ENCODE results near the gene PCDHGB3. TPM values are rescaled to one million over a fixed set of nuclear protein-coding genes. Genes with fewer than 3 reads are reported as not detected.

Gene PCDHGB3
- total RNA-seq, 5 donors from 2014 or later (not counting 1 experiment from before 2014, with no cell fraction given), result 0.20 to 0.85 (median 0.41) TPM

GRCh38 chr5:141355641-141356040, 14.4 kb upstream of the PCDHGB3 start:
- Mint-ChIP-seq H3K4me3 (no peak overlapping the region), H3K27me3 (peaks cover 67 to 81% of the 10 kb centered on the region in 2 donors), H3K9me3 (peaks cover 19 to 32% (median 29%) of the 10 kb centered on the region in 3 donors), H3K27ac (no peak overlapping the region), H3K36me3 (peaks cover 4% of the 10 kb centered on the region), H3K4me1 (peaks cover 0 to 2% (median 0%) of the 10 kb centered on the region in 3 donors)
- ChIA-PET CTCF (interaction anchor here in 1 of 2 donors (1.0 kb wide), 2 partner anchors 25 to 208 kb away, joined by 3 to 8 read pairs; partner anchors contain the start of gene PCDHGA1), POLR2A (interaction anchor here in 1 of 2 donors (1.0 kb wide), 2 partner anchors 11 to 25 kb away, joined by 3 to 5 read pairs; partner anchors contain the start of gene PCDHGA1)
- H3K4me3 ChIP-seq (ENCODE audit: control insufficient read depth in 1 of 2, extremely low read depth in 1 of 2, low read length in 1 of 2), result no peak overlapping the region
- DNase-seq (no peak), ATAC-seq (replicated peaks in 1 of 4) (no peak)
- no peaks in the 10 kb centered on the region for H3K9me3 ChIP-seq
- H3K27me3 ChIP-seq (replicated peaks in 1 of 2; ENCODE audit: control insufficient read depth in 2 of 2, extremely low read depth in 1 of 2, insufficient read depth in 2 of 2, low read length in 1 of 2), result peaks cover 10 to 51% of the 10 kb centered on the region in 2 experiments
- H3K36me3 ChIP-seq (ENCODE audit: control insufficient read depth in 2 of 2, extremely low read depth in 1 of 2, insufficient read depth in 1 of 2, low read length in 1 of 2), result no peaks in the 10 kb centered on the region
- WGBS (ENCODE audit: insufficient coverage), result 63% methylated on average over 24 of the region's 24 CpGs
- peaks cover 0 to 4% of the 10 kb centered on the region in 2 experiments for H3K4me1 ChIP-seq (ENCODE audit: control insufficient read depth in 1 of 2, extremely low read depth in 1 of 2, insufficient read depth in 2 of 2, low read length in 2 of 2)
- no peak overlapping the region for H3K27ac ChIP-seq (ENCODE audit: low read length)

- 61% methylated on average over 4 of the region's 5 CpGs for whole genome bisulfite sequencing (ENCODE audit: insufficient coverage)
- Mint-ChIP-seq H3K9me3 (peaks cover 21 to 37% (median 34%) of the 10 kb centered on the region in 3 donors), H3K36me3 (peaks cover 9% of the 10 kb centered on the region), H3K27ac (no peak overlapping the region), H3K4me1 (peaks cover 0 to 2% (median 0%) of the 10 kb centered on the region in 3 donors), H3K4me3 (no peak overlapping the region), H3K27me3 (peaks cover 67 to 81% of the 10 kb centered on the region in 2 donors)
- no peak for DNase-seq
- ChIA-PET POLR2A (interaction anchor here in 1 of 2 donors (1.0 kb wide), 2 partner anchors 12 to 26 kb away, joined by 3 to 5 read pairs; partner anchors contain the start of gene PCDHGA1), CTCF (no interaction called here)
- Histone ChIP-seq H3K4me3 (ENCODE audit: control insufficient read depth in 1 of 2, extremely low read depth in 1 of 2, low read length in 1 of 2) (no peak overlapping the region), H3K27me3 (replicated peaks in 1 of 2; ENCODE audit: control insufficient read depth in 2 of 2, extremely low read depth in 1 of 2, insufficient read depth in 2 of 2, low read length in 1 of 2) (peaks cover 11 to 51% of the 10 kb centered on the region in 2 experiments), H3K27ac (ENCODE audit: low read length) (no peak overlapping the region), H3K4me1 (ENCODE audit: control insufficient read depth in 1 of 2, extremely low read depth in 1 of 2, insufficient read depth in 2 of 2, low read length in 2 of 2) (peaks cover 0 to 4% of the 10 kb centered on the region in 2 experiments), H3K9me3 (peaks cover 2% of the 10 kb centered on the region), H3K36me3 (ENCODE audit: control insufficient read depth in 2 of 2, extremely low read depth in 1 of 2, insufficient read depth in 1 of 2, low read length in 1 of 2) (no peaks in the 10 kb centered on the region)
- no peak for ATAC-seq (replicated peaks in 1 of 4)
These were observed 13.9 kb upstream of the PCDHGB3 start for GRCh38 chr5:141356133-141356532.

GRCh38 chr5:141356950-141357349, 13.1 kb upstream of the PCDHGB3 start:
- no peak overlapping the region for H3K27ac ChIP-seq (ENCODE audit: low read length)
- H3K4me1 ChIP-seq (ENCODE audit: control insufficient read depth in 1 of 2, extremely low read depth in 1 of 2, insufficient read depth in 2 of 2, low read length in 2 of 2), result peaks cover 0 to 4% of the 10 kb centered on the region in 2 experiments
- ChIA-PET CTCF (interaction anchor here in 1 of 2 donors (0.7 kb wide), 1 partner anchor 18 kb away, joined by 3 read pairs; the partner anchor contains the start of gene PCDHGA2), POLR2A (no interaction called here)
- Mint-ChIP-seq H3K4me3 (no peak overlapping the region), H3K9me3 (peaks cover 23 to 40% (median 37%) of the 10 kb centered on the region in 3 donors), H3K27me3 (peaks cover 67 to 82% of the 10 kb centered on the region in 2 donors), H3K36me3 (peaks cover 11% of the 10 kb centered on the region), H3K27ac (no peak overlapping the region), H3K4me1 (peaks cover 0 to 2% (median 0%) of the 10 kb centered on the region in 3 donors)
- H3K9me3 ChIP-seq, result peaks cover 2% of the 10 kb centered on the region
- peaks cover 11 to 49% of the 10 kb centered on the region in 2 experiments for H3K27me3 ChIP-seq (replicated peaks in 1 of 2; ENCODE audit: control insufficient read depth in 2 of 2, extremely low read depth in 1 of 2, insufficient read depth in 2 of 2, low read length in 1 of 2)
- no peaks in the 10 kb centered on the region for H3K36me3 ChIP-seq (ENCODE audit: control insufficient read depth in 2 of 2, extremely low read depth in 1 of 2, insufficient read depth in 1 of 2, low read length in 1 of 2)
- 52% methylated on average over 19 of the region's 19 CpGs for WGBS (ENCODE audit: insufficient coverage)
- no peak overlapping the region for H3K4me3 ChIP-seq (ENCODE audit: control insufficient read depth in 1 of 2, extremely low read depth in 1 of 2, low read length in 1 of 2)
- DNase-seq, result no peak
- no peak for ATAC-seq (replicated peaks in 1 of 4)

GRCh38 chr5:141359790-141360426, 10.1 kb upstream of the PCDHGB3 start, which contains the start of gene PCDHGB2:
Gene PCDHGB2, plus strand, starts transcription at chr5:141359994. Its CDS starts 142 bp downstream, at chr5:141360136.
- Histone ChIP-seq H3K4me1 (ENCODE audit: control insufficient read depth in 1 of 2, extremely low read depth in 1 of 2, insufficient read depth in 2 of 2, low read length in 2 of 2) (peaks cover 0 to 3% of the 10 kb centered on the region in 2 experiments), H3K9me3 (peaks cover 8% of the 10 kb centered on the region), H3K27me3 (replicated peaks in 1 of 2; ENCODE audit: control insufficient read depth in 2 of 2, extremely low read depth in 1 of 2, insufficient read depth in 2 of 2, low read length in 1 of 2) (peaks cover 22 to 55% of the 10 kb centered on the region in 2 experiments), H3K4me3 (ENCODE audit: control insufficient read depth in 1 of 2, extremely low read depth in 1 of 2, low read length in 1 of 2) (peak within 1 kb of the TSS; percentile 37 to 58), H3K36me3 (ENCODE audit: control insufficient read depth in 2 of 2, extremely low read depth in 1 of 2, insufficient read depth in 1 of 2, low read length in 1 of 2) (peaks cover 0 to 3% of the 10 kb centered on the region in 2 donors), H3K27ac (ENCODE audit: low read length) (no peak within 1 kb of the TSS)
- CTCF ChIA-PET, result interaction anchor here (0.6 to 1.1 kb wide), 2 partner anchors 204 kb away, joined by 4 to 8 read pairs; no protein-coding TSS in a partner anchor
- DNase-seq (peak in 1 of 35 experiments; percentile 55), ATAC-seq (replicated peaks in 1 of 4) (peak in 1 of 4 experiments; percentile 54)
- POLR2A ChIA-PET, result no interaction called here
- Mint-ChIP-seq H3K36me3 (peaks cover 18% of the 10 kb centered on the region), H3K4me3 (peak within 1 kb of the TSS; percentile 50 to 79 (median 70)), H3K27me3 (peaks cover 72 to 90% of the 10 kb centered on the region in 2 donors), H3K9me3 (peaks cover 28 to 51% (median 50%) of the 10 kb centered on the region in 3 donors), H3K4me1 (peaks cover 0 to 2% (median 0%) of the 10 kb centered on the region in 3 donors), H3K27ac (no peak within 1 kb of the TSS)
- 21% methylated on average over 16 of the region's 24 CpGs for WGBS (ENCODE audit: insufficient coverage)

GRCh38 chr5:141360685-141361084, 9.4 kb upstream of the PCDHGB3 start:
- no peak overlapping the region for H3K27ac ChIP-seq (ENCODE audit: low read length)
- Mint-ChIP-seq H3K4me1 (peaks cover 0 to 2% (median 0%) of the 10 kb centered on the region in 3 donors), H3K27me3 (peaks cover 74 to 91% of the 10 kb centered on the region in 2 donors), H3K36me3 (peaks cover 20% of the 10 kb centered on the region), H3K9me3 (peaks cover 28 to 55% (median 54%) of the 10 kb centered on the region in 3 donors), H3K4me3 (no peak overlapping the region), H3K27ac (no peak overlapping the region)
- POLR2A ChIA-PET, result no interaction called here
- H3K9me3 ChIP-seq, result peaks cover 8% of the 10 kb centered on the region
- peaks cover 29 to 54% of the 10 kb centered on the region in 2 experiments for H3K27me3 ChIP-seq (replicated peaks in 1 of 2; ENCODE audit: control insufficient read depth in 2 of 2, extremely low read depth in 1 of 2, insufficient read depth in 2 of 2, low read length in 1 of 2)
- 64% methylated on average over 11 of the region's 15 CpGs for WGBS (ENCODE audit: insufficient coverage)
- DNase-seq (no peak), ATAC-seq (replicated peaks in 1 of 4) (no peak)
- peaks cover 0 to 4% of the 10 kb centered on the region in 2 donors for H3K36me3 ChIP-seq (ENCODE audit: control insufficient read depth in 2 of 2, extremely low read depth in 1 of 2, insufficient read depth in 1 of 2, low read length in 1 of 2)
- no peaks in the 10 kb centered on the region for H3K4me1 ChIP-seq (ENCODE audit: control insufficient read depth in 1 of 2, extremely low read depth in 1 of 2, insufficient read depth in 2 of 2, low read length in 2 of 2)
- CTCF ChIA-PET, result interaction anchor here in 1 of 2 donors (1.1 kb wide), 1 partner anchor 203 kb away, joined by 8 read pairs; no protein-coding TSS in a partner anchor
- peak overlapping the region in 1 of 2 donors; percentile 58 for H3K4me3 ChIP-seq (ENCODE audit: control insufficient read depth in 1 of 2, extremely low read depth in 1 of 2, low read length in 1 of 2)

- Histone ChIP-seq H3K4me3 (ENCODE audit: control insufficient read depth in 1 of 2, extremely low read depth in 1 of 2, low read length in 1 of 2) (no peak overlapping the region), H3K27ac (ENCODE audit: low read length) (no peak overlapping the region), H3K9me3 (peaks cover 11% of the 10 kb centered on the region), H3K36me3 (ENCODE audit: control insufficient read depth in 2 of 2, extremely low read depth in 1 of 2, insufficient read depth in 1 of 2, low read length in 1 of 2) (peaks cover 0 to 4% of the 10 kb centered on the region in 2 donors), H3K4me1 (ENCODE audit: control insufficient read depth in 1 of 2, extremely low read depth in 1 of 2, insufficient read depth in 2 of 2, low read length in 2 of 2) (no peaks in the 10 kb centered on the region), H3K27me3 (replicated peaks in 1 of 2; ENCODE audit: control insufficient read depth in 2 of 2, extremely low read depth in 1 of 2, insufficient read depth in 2 of 2, low read length in 1 of 2) (peaks cover 36 to 52% of the 10 kb centered on the region in 2 experiments)
- DNase-seq (no peak), ATAC-seq (replicated peaks in 1 of 4) (no peak)
- H3K4me1 Mint-ChIP-seq, result peaks cover 0 to 2% (median 0%) of the 10 kb centered on the region in 3 donors
- CTCF ChIA-PET, result no interaction called here
- H3K27me3 Mint-ChIP-seq, result peaks cover 74 to 85% of the 10 kb centered on the region in 2 donors
- peak overlapping the region in 1 of 3 donors; percentile 7 for H3K4me3 Mint-ChIP-seq
- peaks cover 20% of the 10 kb centered on the region for H3K36me3 Mint-ChIP-seq
- POLR2A ChIA-PET, result no interaction called here
- H3K9me3 Mint-ChIP-seq, result peaks cover 23 to 48% (median 47%) of the 10 kb centered on the region in 3 donors
- no peak overlapping the region for H3K27ac Mint-ChIP-seq
These were observed 7.3 kb upstream of the PCDHGB3 start for GRCh38 chr5:141362719-141363118.
